K562 (cell line): Measurements from ENCODE around the gene PNMA8C. TPM values are rescaled to one million over a fixed set of nuclear protein-coding genes. Genes with fewer than 3 reads are reported as not detected.

Source experiments
- ATF2 ChIP-seq: sonication (generic); formaldehyde crosslinking; IDR thresholded peaks from 2 replicates; pipeline ENCODE4 v1.8.1; 2022; ENCODE audit warnings: missing genetic modification reagents
- BRF1 ChIP-seq: IDR thresholded peaks from 3 replicates; pipeline ENCODE4 v1.6.1; 2011; ENCODE audit warnings: borderline replicate concordance, mild to moderate bottlenecking; ENCODE audit not compliant: insufficient read length; ENCODE audit errors: extremely low read depth
- CHD4 ChIP-seq: fragments of 200-600 bp; sonication (generic); IDR thresholded peaks from 3 replicates; pipeline ENCODE4 v1.6.1; 2012; ENCODE audit warnings: low read depth, mild to moderate bottlenecking, mixed read lengths, low read length, inconsistent platforms; ENCODE audit not compliant: insufficient read depth, insufficient replicate concordance, poor library complexity, severe bottlenecking
- CUX1 ChIP-seq: fragments of 200-800 bp; sonication (Bioruptor generic); IDR thresholded peaks from 2 replicates; pipeline ENCODE4 v1.6.1; 2016; ENCODE audit warnings: missing genetic modification characterization, missing compliant biosample characterization
- GATAD2B ChIP-seq: fragments of 450-650 bp; IDR thresholded peaks from 2 replicates; pipeline ENCODE4 v1.6.1; 2017; ENCODE audit warnings: mild to moderate bottlenecking, borderline replicate concordance
- HDAC2 ChIP-seq: fragments of 450-650 bp; IDR thresholded peaks from 2 replicates; pipeline ENCODE4 v1.6.1; 2016; ENCODE audit warnings: mild to moderate bottlenecking
- HLTF ChIP-seq: fragments of 450-650 bp; IDR thresholded peaks from 2 replicates; pipeline ENCODE4 v1.6.1; 2016
- IRF1 ChIP-seq: sonication (generic); formaldehyde crosslinking; IDR thresholded peaks from 2 replicates; pipeline ENCODE4 v1.8.0; 2022; ENCODE audit warnings: missing genetic modification reagents, mild to moderate bottlenecking, borderline replicate concordance
- MYBL2 ChIP-seq, 2 experiments: fragments of 450-650 bp in 1 of 2; sonication (generic) in 1 of 2; formaldehyde crosslinking in 1 of 2; IDR thresholded peaks; 2 replicates each; pipeline versions ENCODE4 v1.6.1 to v1.8.1; 2017 to 2022; ENCODE audit warnings: borderline replicate concordance in 1 of 2, inconsistent platforms in 1 of 2, low read depth in 1 of 2, mild to moderate bottlenecking in 1 of 2, missing genetic modification reagents in 1 of 2, moderate library complexity in 1 of 2
- PKNOX1 ChIP-seq: fragments of 450-650 bp; IDR thresholded peaks from 2 replicates; pipeline ENCODE4 v1.6.1; 2016
- PPARD ChIP-seq: fragments of 250-450 bp; sonication (Bioruptor Pico); IDR thresholded peaks from 2 replicates; pipeline ENCODE4 v1.8.0; 2022; ENCODE audit warnings: inconsistent platforms, mild to moderate bottlenecking, moderate library complexity
- TBP ChIP-seq: optimal IDR thresholded peaks from 2 replicates; pipeline ENCODE3; 2011; ENCODE audit warnings: low read depth, low read length, improper control_type of control experiment
- ZC3H8 ChIP-seq: fragments of 450-650 bp; IDR thresholded peaks from 2 replicates; pipeline ENCODE4 v1.6.1; 2017
- ZHX1 ChIP-seq: fragments of 150-350 bp; conservative IDR thresholded peaks from 2 replicates; pipeline ENCODE4 v1.6.1; 2014; ENCODE audit warnings: low read length
- ZNF436 ChIP-seq: fragments of 250-450, 450-650 bp; sonication (Bioruptor Pico); formaldehyde crosslinking; IDR thresholded peaks from 2 replicates; pipeline ENCODE4 v1.7.0; 2020; ENCODE audit warnings: mild to moderate bottlenecking
- polyA plus RNA-seq, 8 experiments: library from polyadenylated mRNA; depleted of rRNA in 4 of 8; stranded (reverse) in 5 of 8; unstranded in 3 of 8; fragments of >200 nt; fragmentation: Nextera tagmentation in 2 of 8; fragmentation: Illumina TruSeq in 1 of 8; extraction: Ambion mirVana in 2 of 8; extraction: Trizol in 1 of 8; gene quantifications; 2 replicates each; pipeline versions ENCODE4 v1.2.1 to v1.2.3, GENCODE V29; 2011 to 2014; ENCODE audit warnings: inconsistent platforms in 1 of 8, missing spikeins in 1 of 8
- total RNA-seq, 7 experiments: library from RNA; depleted of rRNA in 6 of 7; stranded (reverse); fragments of >200 nt in 6 of 7; fragmentation: Illumina TruSeq in 2 of 7; extraction: Trizol in 2 of 7; gene quantifications; 2 replicates each; pipeline versions ENCODE4 v1.2.1 to v1.2.3, GENCODE V29; 2011 to 2021; ENCODE audit warnings: low replicate concordance in 1 of 7

The PNMA8C gene
- total and polyA plus RNA-seq, 9 of the 15 experiments (the other 6 are each of a cell fraction or from before 2014, with no cell fraction given) = 0.04 to 0.05 (median 0.05) TPM; not detected in 6

GRCh38 chr19:46413262-46414031 is 15.3 kb downstream of the PNMA8C start, which contains the start of gene CCDC8 (continued):
- TF ChIP-seq ATF2 (CRISPR knock-in tag) (no peak), PPARD (CRISPR knock-in tag) (no peak), IRF1 (CRISPR knock-in tag) (no peak), CHD4 (no peak), HLTF (no peak), HDAC2 (no peak), MYBL2 (IDR thresholded peaks at IDR 0.05; ENCODE audit: low read depth) (no peak), MYBL2 (CRISPR knock-in tag; IDR thresholded peaks at IDR 0.05; ENCODE audit: borderline replicate concordance) (no peak), ZNF436 (CRISPR knock-in tag) (no peak), ZC3H8 (no peak), GATAD2B (no peak), CUX1 (CRISPR knock-in tag) (no peak), PKNOX1 (peak; percentile 99), TBP (peak; percentile 97), ZHX1 (no peak), BRF1 (no peak)
